IPS-18c (cell line): ENCODE results near the gene XIRP1.

Experiments
- H3K4me3 ChIP-seq: 2 replicates; pipeline ENCODE4 v1.7.0; 2013; ENCODE audit warnings: low read depth, mild to moderate bottlenecking, low read length, moderate library complexity; ENCODE audit not compliant: insufficient read depth
- H3K9me3 ChIP-seq: one replicate; pipeline ENCODE4 v1.6.1; 2013; ENCODE audit warnings: mild to moderate bottlenecking, low read length, moderate library complexity; ENCODE audit not compliant: control insufficient read depth, insufficient read depth

Gene XIRP1

GRCh38 chr3:39211332-39212130 is 19.1 kb upstream of the XIRP1 start:
- H3K9me3 ChIP-seq: no peaks in the 10 kb centered on the region
- no peak overlapping the region for H3K4me3 ChIP-seq

- Histone ChIP-seq H3K9me3 (no peaks in the 10 kb centered on the region), H3K4me3 (no peak overlapping the region)
These were observed 17.7 kb upstream of the XIRP1 start for GRCh38 chr3:39210078-39210477.

GRCh38 chr3:39209329-39209970 is 17.1 kb upstream of the XIRP1 start:
- Histone ChIP-seq H3K4me3 (no peak overlapping the region), H3K9me3 (no peaks in the 10 kb centered on the region)

- Histone ChIP-seq H3K9me3 (no peaks in the 10 kb centered on the region), H3K4me3 (no peak overlapping the region)
These were observed 16.2 kb upstream of the XIRP1 start for GRCh38 chr3:39208463-39209055.

GRCh38 chr3:39207361-39208186 is 15.2 kb upstream of the XIRP1 start:
- Histone ChIP-seq H3K4me3 (no peak overlapping the region), H3K9me3 (no peaks in the 10 kb centered on the region)

- no peak overlapping the region for H3K4me3 ChIP-seq
- no peaks in the 10 kb centered on the region for H3K9me3 ChIP-seq
These were observed 13.6 kb upstream of the XIRP1 start for GRCh38 chr3:39205919-39206516.

GRCh38 chr3:39205131-39205530 is 12.7 kb upstream of the XIRP1 start:
- Histone ChIP-seq H3K4me3 (no peak overlapping the region), H3K9me3 (no peaks in the 10 kb centered on the region)

- Histone ChIP-seq H3K4me3 (no peak overlapping the region), H3K9me3 (no peaks in the 10 kb centered on the region)
These were observed 11.5 kb upstream of the XIRP1 start for GRCh38 chr3:39203860-39204259.

GRCh38 chr3:39203402-39203801 is 11.0 kb upstream of the XIRP1 start:
- H3K4me3 ChIP-seq: no peak overlapping the region
- H3K9me3 ChIP-seq: no peaks in the 10 kb centered on the region

GRCh38 chr3:39202094-39202493 is 9.7 kb upstream of the XIRP1 start:
- Histone ChIP-seq H3K9me3 (no peaks in the 10 kb centered on the region), H3K4me3 (no peak overlapping the region)

GRCh38 chr3:39196671-39197356 is 4.4 kb upstream of the XIRP1 start:
- no peaks in the 10 kb centered on the region for H3K9me3 ChIP-seq
- H3K4me3 ChIP-seq: no peak overlapping the region

- H3K4me3 ChIP-seq: no peak overlapping the region
- H3K9me3 ChIP-seq: no peaks in the 10 kb centered on the region
These were observed 3.6 kb upstream of the XIRP1 start for GRCh38 chr3:39196034-39196433.

GRCh38 chr3:39193391-39193790 is 996 bp upstream of the XIRP1 start:
- no peaks in the 10 kb centered on the region for H3K9me3 ChIP-seq

GRCh38 chr3:39191773-39192172 is 622 bp downstream of the XIRP1 start:
- H3K9me3 ChIP-seq: no peaks in the 10 kb centered on the region
- H3K4me3 ChIP-seq: no peak overlapping the region

More at GRCh38 chr3:39193391-39193790, 996 bp upstream of the XIRP1 start:
- H3K4me3 ChIP-seq: no peak overlapping the region

GRCh38 chr3:39191111-39191510 is 1.3 kb downstream of the XIRP1 start:
- no peaks in the 10 kb centered on the region for H3K9me3 ChIP-seq
- no peak overlapping the region for H3K4me3 ChIP-seq

GRCh38 chr3:39190281-39191025 is 1.9 kb downstream of the XIRP1 start:
- Histone ChIP-seq H3K4me3 (no peak overlapping the region), H3K9me3 (no peaks in the 10 kb centered on the region)
